Hematopoietic multipotent progenitor cell treated with erythropoietin and hydrocortisone succinate and interleukin-3 and kit ligand, for 17 days (in vitro differentiated cells): ENCODE results near the gene EGLN1.
A peak's percentile ranks its signal among the peaks of the same experiment; 100 is the strongest.
"Not testable (repeated sequence)": the region's sequence is repeated elsewhere in the genome, so short reads cannot be mapped to it uniquely, and the experiment has no call there.

ENCODE experiments used
- DNase-seq: peaks from one replicate; pipeline ENCODE4 v3.0.0-alpha.2; 2015; ENCODE audit warnings: low spot score

EGLN1 gene

DNA sequence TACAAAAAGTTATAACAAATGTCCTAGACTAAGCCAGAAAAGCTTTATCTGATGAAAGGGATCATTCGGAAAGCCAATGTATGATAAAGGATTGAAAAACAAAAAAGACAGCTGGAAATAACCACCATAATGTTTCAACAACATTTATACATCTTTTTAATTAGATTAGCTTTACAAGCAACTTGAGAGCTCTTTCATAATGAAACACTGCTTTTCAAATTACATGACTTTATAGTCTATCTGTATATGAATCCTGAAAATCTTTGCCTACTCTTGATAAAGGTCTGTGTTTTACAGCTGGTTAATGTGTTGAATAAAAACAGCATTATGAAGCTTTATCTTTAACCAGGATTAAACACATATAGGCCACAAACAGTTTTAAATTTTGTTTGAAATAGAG, 58.5 kb downstream of the EGLN1 start:
- DNase-seq = no peak

DNA sequence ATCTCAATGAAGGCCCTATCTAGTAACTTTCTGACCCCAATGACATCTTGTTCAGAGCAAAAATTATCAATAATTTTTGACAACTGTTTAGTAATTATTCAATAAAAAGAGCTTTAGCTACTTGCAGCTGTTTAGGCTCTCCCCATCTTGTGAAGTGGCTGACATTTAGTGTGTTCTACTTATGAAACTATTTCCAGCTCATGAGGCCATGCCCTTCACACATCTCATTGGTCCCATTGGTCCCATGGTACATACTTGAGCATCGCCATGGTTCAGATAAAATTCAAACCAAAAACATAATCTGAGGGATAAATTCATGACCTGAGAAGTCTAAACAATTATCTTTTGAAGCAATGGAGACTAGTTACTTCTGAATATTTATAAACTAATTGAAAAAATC, 59.8 kb downstream of the EGLN1 start:
- no peak for DNase-seq

DNA sequence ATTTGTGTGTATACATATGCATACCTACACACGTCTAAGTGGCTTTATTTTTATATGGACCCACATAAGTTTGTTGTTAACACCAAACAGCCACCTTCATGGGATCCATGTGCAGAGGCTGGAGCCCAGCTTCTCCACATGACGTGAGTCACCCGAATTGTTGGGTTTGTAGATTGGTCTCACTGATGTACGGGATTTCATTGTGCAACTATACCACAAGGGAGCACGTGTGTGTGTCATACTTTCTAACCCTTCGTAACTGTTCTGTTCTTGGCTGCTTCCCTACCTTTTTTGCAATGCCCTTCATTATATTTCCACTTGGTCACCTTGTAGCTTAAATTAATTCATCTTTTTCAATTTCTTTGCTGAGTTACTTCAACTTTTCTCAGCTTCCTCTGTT, 63.0 kb downstream of the EGLN1 start:
- DNase-seq = no peak

DNA sequence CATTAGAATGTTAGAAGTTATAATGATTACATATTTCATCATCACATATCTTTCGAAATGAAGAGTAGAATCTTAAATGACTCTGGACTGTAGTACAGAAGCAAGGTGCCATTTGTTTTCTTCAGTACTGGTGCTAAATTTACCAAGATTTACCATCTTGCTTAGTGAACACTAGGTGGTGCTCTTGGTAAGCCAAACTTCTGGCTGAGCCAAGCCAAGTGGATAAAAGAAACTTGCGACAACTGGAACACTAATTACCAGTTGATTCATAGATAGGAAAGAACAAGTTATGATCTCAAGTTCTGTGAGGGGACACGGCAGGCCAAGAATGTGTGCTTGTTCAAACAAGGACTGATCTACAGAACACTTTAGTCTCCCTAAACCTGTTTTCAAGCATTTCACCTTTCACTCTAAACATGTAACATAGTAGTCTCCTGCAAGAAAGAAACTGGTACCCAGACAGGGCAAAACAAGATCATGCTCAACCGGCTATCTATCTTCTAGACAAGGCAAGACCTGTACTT, 64.2 kb downstream of the EGLN1 start:
- peak; percentile 77 for DNase-seq

DNA sequence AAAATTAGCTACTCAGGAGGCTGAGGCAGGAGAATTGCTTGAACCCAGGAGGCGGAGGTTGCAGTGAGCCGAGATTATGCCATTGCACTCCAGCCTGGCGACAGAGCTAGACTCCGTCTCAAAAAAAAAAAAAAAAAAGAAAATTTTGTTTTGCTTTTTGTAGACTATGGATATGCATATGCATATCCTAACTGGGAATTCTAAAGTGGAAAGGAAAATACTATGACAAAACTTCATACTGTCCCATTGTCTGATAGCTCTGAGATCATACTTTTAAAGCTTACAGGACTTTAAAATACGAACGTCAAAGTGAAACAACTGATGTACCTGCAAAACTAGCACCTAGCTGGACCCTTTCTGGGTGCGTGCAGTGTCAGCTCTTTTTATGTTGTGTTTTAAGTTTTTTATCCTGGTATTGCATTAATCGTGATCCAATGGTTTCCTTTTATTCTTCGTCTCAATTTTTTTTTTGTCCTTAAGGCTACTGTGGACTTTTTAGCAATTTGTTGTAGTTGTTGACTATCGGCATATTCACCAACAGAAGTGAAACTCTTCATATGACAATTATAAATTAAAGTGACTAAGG, 64.8 kb downstream of the EGLN1 start:
- DNase-seq = no peak

DNA sequence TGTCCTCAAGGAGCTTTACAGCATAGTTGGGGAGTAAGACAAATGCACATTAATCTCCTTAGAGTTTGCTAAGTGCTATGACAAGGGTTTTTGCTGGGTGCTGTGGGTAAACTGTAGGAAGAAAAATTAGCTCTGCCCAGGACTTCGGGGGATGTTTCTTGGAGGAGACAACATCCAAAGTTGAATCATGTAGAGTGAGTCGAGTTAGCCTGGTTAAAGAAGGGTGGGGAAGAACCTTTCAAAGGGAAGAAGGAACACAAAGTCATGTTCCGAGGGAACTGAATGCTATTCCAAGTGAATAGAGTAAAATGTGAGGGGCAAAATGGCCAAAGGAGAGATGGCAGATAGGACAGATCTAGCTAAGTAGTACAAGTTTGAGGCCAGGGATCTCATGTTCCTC, 66.9 kb downstream of the EGLN1 start:
- DNase-seq = peak; percentile 21

DNA sequence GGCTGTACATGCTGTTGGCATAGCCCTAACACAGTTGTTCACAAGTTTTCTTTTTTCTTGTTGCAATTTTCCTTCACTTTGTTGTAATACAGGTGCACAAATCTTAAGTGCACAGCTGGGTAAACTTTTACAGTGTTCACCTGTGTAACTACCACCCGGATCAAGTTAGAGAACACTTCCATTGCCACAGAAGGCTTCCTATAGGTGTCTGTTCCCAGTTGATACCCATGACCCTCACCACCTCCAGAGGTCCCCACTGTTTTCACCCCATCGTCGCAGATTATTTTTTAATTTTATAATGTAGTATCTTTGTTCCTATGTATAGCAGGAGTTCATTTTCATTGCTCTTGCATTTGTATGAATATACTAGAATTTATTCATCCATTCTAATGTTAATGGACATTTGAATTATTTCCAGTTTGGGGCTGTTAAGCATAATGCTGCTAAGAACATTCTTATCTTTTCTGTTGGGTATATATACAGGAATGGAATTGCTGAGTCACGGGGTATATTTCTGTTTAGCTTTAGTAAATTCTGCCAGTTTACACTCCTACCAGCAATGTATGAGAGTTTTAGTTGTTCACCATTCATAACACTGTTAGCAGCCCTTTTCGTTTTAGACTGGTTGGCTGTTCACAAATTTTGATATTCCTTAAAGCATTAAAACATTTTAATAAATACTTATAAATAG, 67.6 kb downstream of the EGLN1 start:
- peak; percentile 67 for DNase-seq

DNA sequence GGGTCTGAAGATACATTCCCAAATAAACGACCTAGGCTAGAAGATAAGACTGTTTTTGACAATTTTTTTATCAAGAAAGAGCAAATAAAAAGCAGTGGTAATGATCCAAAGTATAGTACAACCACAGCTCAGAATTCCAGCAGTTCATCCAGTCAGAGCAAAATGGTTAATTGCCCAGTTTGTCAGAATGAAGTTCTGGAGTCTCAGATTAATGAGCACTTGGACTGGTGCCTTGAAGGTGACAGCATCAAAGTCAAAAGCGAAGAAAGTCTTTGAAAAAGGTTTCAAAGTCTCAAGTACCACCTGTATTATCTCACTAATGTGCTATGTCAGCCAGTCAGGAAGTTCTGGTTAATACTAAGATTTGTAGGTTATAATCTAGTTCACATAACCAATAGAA, 69.0 kb downstream of the EGLN1 start:
- no peak for DNase-seq

DNA sequence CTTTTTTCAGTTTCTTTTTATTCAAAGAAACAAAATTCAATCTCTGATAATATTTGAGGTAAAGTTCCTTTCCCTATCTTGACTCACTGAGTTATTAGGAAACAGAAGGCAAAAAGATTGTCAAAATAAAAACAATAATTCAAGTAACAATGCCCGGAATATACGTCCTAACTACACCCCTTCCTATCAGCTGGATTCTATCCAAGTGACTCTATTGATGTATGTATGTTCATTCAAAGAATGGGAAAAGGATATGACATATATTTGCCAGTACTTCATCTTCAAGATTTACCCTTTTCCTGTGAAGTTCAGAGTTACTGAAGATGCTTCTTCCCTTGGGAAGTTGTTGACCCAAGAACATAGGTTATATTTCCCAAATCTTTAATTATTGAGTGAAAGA, 70.3 kb downstream of the EGLN1 start:
- DNase-seq = no peak

DNA sequence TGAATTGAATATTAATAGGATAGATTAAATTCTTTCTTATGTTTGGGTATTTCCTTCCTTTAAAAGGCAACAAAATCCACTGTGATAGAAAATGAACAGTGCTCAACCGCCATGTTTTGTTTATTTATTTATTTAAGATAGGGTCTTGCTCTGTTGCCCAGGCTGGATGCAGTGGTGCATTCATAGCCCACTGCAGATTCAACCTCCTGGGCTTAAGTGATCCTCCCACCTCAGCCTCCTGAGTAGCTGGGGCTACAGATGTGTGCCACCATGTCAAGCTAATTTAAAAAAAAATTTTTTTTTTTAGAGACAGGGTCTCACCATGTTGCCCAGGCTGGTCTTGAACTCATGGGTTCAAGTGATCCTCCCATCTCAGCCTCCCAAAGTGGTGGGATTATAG, 73.2 kb downstream of the EGLN1 start:
- not testable (repeated sequence) for DNase-seq

DNA sequence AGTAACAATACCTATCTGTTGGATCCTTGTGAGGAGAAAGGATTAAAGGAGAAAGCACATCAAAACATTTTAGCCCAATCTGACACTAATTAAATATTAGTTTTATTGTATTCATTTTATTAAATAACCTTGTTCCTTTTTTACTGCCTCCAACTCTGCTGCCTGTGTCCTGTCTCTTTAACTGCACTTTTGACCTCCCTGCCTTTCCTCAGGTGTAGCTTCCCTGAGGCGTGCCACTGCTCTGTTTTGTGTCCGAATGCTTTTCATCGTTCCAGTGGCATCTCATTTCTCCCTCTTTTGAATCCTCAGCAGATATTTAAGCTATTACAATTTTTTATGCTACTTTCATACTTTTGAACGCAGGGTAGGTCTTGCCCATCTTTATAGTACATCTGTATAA, 73.6 kb downstream of the EGLN1 start:
- DNase-seq = no peak

DNA sequence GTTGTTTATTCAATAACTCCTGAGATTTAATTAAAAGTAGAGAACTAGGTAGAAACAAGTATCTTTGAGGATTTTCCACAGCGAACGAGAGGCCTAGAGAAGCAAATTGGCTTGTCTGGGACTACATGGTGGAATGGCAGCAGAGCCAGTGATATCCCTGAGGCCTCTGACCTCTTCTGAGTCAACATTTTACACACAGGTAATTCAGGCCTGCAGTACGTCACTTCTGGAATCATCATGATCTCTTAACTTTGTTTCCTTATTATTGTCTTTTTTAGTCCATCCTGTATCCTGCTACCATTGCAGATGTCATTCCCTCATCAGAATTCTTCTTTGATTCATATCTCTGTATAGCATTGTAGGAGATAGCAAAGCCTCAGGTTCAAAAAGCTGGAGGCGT, 74.1 kb downstream of the EGLN1 start:
- no peak for DNase-seq

DNA sequence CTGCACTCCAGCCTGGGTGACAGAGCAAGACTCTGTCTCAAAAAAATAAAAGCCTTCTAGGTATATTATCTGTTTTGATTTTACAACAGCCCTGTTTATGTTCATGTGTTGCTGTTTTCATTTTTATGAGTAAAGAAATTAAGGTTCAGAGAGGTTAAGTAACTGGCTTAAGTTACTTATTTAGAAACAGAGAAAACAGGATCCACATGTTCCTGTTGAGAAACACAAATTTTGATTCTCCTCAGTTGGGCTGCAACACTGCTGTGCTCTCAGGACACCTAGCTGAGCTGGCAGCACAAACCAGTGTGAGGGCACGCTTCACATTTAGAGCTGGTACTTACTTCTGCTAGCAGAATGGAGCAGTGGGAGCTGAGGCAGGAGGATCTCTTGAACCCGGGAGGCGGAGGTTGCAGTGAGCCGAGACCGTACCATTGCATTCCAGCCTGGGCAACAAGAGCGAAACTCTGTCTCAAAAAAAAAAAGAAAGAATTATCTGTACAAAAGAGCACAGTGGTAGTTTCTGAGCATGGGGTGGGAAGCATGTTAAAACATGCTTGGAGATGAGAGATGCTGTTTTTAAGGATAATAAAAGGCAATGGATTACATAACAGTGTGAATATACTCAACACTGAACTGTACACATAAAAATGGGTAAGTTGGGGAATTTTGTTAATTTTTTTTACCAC, 81.6 kb downstream of the EGLN1 start:
- DNase-seq = no peak

DNA sequence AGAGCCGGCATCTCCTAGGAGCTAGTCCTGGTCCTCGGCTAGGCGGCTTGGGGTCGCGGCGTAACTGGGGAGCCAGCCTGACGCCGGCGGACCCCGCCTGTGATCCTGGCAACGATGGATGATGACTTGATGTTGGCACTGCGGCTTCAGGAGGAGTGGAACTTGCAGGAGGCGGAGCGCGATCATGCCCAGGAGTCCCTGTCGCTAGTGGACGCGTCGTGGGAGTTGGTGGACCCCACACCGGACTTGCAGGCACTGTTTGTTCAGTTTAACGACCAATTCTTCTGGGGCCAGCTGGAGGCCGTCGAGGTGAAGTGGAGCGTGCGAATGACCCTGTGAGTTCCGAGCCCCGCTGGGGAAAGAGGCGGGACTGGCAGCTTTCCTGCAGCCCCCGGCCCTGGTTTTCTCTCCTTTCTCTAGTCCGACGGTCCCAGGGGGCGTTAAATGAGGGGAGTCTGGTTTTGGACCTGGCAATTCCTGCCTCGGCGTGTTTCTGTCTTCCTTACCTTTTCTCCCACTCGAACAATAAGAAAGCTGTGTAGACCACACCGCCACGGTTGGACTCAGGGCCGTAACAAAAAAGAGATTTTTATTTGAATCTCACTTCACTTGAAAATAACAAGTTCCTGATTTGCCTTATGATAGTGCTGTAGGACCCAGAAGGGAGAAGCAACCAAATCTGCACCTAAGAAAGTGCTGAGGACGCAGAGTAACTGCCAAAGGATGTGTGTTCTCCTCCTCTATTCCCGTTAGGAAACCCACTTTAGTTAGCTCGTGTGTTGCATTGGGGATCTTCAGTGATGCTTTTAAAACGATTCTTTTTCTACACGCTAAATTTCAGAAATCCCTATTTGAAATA, 83.6 kb downstream of the EGLN1 start, which contains the start of gene SPRTN:
SPRTN (plus strand) TSS at position 24 of the 859 bp plus-strand sequence; CDS start at position 115, 91 bp downstream.
- DNase-seq = peak; percentile 20

DNA sequence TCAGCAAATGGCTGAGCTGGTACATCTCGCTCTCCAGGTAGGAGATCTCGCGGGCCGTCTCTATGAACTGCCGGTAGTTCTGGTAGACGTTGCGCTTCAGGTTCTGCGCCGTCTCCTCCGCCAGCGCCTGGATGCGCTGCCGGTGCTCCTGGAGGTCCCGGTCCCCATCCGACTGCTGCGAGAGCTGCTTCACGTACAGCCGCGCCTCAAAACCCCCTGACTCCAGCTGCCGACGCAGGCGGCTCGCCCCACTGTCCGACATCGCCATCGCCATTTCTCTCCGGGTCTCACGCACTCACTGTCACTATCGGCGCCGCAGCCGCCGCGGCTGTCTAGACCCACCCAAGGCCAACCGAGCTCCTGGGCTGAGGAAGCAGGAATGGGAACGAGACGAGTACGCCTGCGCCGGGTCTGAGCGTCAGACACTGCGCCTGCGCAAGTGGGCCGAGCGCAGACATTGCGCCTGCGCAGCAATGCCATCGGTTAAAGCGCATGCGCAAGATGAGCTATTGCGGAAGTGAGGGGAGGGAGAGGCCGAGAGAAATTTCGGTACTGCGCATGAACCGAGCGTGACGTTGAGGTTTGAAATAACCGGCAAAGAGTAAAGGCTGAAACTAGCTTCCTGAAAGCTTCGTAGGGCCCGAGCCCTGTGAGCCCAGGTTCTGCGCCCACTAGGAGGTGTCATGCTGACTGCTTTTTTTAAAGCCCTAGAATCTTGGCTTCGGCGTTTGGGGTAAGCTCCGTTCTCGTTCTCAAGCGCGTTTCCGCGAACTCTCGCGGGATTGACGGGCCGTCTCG, 84.4 kb downstream of the EGLN1 start, which contains the start of gene EXOC8:
EXOC8 (minus strand) TSS at position 381 of the 798 bp plus-strand sequence; CDS start at position 274, 107 bp downstream.
- DNase-seq = peak; percentile 100

DNA sequence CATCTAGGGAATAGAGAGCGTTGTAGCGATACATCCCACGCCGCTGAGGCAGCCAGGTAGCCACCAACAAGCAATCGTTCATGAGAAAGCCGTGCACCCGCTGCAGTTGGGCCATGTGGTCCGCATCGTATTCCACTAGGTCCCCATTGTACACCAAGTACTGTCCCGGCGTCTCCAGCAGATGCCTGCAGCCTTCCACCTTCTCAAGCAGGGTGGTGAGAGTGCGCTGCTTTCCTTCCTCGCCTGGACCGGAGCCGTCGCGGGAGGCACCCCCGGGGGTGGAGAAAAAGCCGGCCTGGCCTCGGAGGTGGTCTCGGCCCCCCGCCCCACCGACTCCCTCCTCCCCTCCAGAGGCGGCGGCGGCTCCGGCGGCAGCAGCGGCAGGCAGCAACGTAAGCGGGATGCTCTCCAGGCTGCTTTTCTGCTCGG, 85.0 kb downstream of the EGLN1 start:
- no peak for DNase-seq

DNA sequence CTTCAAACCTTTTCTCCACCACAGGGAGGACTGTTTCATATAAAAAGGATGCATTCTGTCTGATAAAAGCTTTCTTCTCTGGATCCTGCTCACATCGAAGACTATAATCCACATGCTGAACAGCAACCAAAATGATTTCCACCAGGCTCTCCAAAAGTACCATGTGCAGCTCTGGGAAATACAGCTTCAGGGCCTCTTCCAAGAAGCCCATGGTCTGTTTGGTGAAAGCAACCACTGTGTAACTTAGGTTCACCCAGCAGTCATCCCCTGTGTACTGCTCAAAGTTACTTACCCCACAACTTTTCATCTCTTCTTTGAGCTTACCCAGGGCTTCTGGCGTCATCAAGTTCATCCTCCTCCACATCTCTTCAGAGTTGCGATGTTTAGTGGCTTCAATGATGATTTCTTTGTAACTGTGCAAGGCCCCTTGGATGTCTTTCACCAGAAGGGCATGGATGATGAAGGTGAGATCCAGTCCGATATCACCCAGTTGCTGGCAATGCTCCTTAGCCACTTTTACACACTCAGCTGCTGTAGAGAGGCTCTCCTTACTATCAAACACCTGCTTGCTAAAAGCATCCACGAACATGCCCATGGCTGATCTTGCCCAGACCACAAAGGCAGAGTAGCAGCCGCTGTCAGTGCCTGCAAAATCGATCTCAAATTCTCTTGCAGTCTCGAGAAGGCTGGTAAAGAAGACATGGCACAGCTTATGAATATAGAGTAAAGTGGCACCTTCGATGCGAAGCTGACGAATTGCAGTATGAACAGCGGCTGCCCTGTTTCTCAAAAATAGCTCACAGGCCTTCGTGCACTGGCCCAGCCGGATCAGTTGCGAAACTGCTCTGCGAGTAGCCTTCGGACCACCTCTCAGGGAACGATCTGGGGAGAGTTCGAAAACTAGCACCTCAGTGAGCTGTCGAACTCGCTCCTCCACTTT, 86.2 kb downstream of the EGLN1 start:
- DNase-seq = peak; percentile 19

DNA sequence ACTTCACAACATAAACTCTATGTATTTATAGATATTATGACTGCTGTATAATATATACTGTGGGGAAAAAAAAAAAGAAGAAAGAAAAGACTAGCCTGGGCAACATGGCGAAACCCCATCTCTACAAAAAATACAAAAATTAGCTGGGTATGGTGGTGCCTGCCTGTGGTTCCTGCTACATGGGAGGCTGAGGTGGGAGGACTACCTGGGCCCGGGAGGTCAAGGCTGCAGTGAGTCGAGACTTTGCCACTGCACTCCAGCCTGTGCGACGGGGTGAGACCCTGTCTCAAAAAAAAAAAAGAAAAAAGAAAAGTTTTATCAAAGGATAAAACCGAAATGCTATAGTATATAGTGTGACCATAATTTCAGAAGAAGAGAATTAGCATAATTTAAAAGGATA, 87.1 kb downstream of the EGLN1 start:
- no peak for DNase-seq

DNA sequence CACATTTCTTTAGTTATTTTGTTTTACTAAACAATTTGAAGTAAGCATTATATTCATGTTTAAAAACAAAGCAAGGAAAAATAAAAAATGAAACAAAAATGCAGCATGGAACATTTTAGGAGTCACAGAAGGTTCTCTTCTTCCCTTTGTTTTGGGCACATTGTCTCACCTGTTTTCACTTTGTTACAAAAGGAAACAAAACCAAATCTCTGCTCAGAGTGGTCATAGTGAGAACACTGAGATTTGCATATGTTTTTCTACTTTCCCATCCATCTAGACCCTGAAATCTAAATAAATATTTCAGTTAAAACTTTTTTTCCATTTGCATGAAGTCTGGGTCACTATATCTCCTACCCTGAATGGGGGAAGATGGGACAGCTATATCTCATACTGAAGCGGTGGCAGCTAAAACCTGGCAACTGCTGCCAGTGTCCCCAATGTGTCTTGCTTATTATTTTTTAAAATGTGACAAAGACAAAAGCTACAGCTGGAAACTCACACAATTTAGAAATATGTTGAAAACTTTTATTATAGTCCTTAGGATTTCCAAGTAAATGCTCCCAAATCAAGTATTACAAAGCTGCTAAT, 87.9 kb downstream of the EGLN1 start:
- DNase-seq = no peak

DNA sequence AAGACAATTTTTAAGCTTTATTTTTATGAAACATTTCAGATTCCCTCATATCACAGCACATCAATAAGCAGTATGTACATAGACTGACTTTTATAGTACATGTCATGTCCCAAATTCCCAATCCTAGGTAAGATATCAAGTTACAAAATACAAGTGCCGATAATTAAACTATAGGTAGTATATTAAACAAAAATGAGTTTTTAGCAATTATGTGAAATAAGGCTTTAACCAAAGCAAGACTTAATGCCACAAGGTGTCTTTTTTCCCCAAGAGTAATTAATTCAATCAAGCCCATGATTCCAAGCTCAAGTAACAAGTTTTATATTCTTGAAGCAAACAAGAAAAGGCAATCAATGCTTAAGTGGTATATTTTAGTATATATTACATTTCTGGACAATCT, 89.3 kb downstream of the EGLN1 start:
- no peak for DNase-seq
